ENCODE results near the gene UTP15. TPM values are rescaled to one million over a fixed set of nuclear protein-coding genes. Genes with fewer than 3 reads are reported as not detected.

Gene UTP15
- total RNA-seq, 1 donor from 2014 or later: 23.8 TPM

GRCh38 chr5:73596705-73597328, 31.3 kb downstream of the UTP15 start:
- no peak for DNase-seq (ENCODE audit: low read depth)
- H3K4me3 ChIP-seq (ENCODE audit: low read depth, low read length): no peak overlapping the region
- no peaks in the 10 kb centered on the region for H3K36me3 ChIP-seq (ENCODE audit: control insufficient read depth, insufficient read depth, low read length)
- TF ChIP-seq CTCF (IDR thresholded peaks at IDR 0.05; ENCODE audit: insufficient read depth, low read length, poor library complexity, severe bottlenecking): peak; percentile 56
- no peaks in the 10 kb centered on the region for H3K27me3 ChIP-seq (ENCODE audit: control insufficient read depth, insufficient read depth, low read length)

GRCh38 chr5:73599380-73599779, 33.8 kb downstream of the UTP15 start:
- Histone ChIP-seq H3K4me3 (ENCODE audit: low read depth, low read length) (no peak overlapping the region), H3K36me3 (ENCODE audit: control insufficient read depth, insufficient read depth, low read length) (no peaks in the 10 kb centered on the region), H3K27me3 (ENCODE audit: control insufficient read depth, insufficient read depth, low read length) (no peaks in the 10 kb centered on the region)
- DNase-seq (ENCODE audit: low read depth): no peak
- TF ChIP-seq CTCF (IDR thresholded peaks at IDR 0.05; ENCODE audit: insufficient read depth, low read length, poor library complexity, severe bottlenecking): no peak

GRCh38 chr5:73603998-73604397, 38.5 kb downstream of the UTP15 start:
- no peaks in the 10 kb centered on the region for H3K36me3 ChIP-seq (ENCODE audit: control insufficient read depth, insufficient read depth, low read length)
- TF ChIP-seq CTCF (IDR thresholded peaks at IDR 0.05; ENCODE audit: insufficient read depth, low read length, poor library complexity, severe bottlenecking): no peak
- H3K27me3 ChIP-seq (ENCODE audit: control insufficient read depth, insufficient read depth, low read length): no peaks in the 10 kb centered on the region
- H3K4me3 ChIP-seq (ENCODE audit: low read depth, low read length): no peak overlapping the region
- DNase-seq (ENCODE audit: low read depth): no peak

- TF ChIP-seq CTCF (IDR thresholded peaks at IDR 0.05; ENCODE audit: insufficient read depth, low read length, poor library complexity, severe bottlenecking): no peak
- DNase-seq (ENCODE audit: low read depth): no peak
- H3K27me3 ChIP-seq (ENCODE audit: control insufficient read depth, insufficient read depth, low read length): no peaks in the 10 kb centered on the region
- H3K36me3 ChIP-seq (ENCODE audit: control insufficient read depth, insufficient read depth, low read length): no peaks in the 10 kb centered on the region
- no peak overlapping the region for H3K4me3 ChIP-seq (ENCODE audit: low read depth, low read length)
Measured at GRCh38 chr5:73605223-73606087, 39.9 kb downstream of the UTP15 start.

GRCh38 chr5:73606206-73606753, 40.7 kb downstream of the UTP15 start:
- no peak for DNase-seq (ENCODE audit: low read depth)
- no peaks in the 10 kb centered on the region for H3K36me3 ChIP-seq (ENCODE audit: control insufficient read depth, insufficient read depth, low read length)
- no peaks in the 10 kb centered on the region for H3K27me3 ChIP-seq (ENCODE audit: control insufficient read depth, insufficient read depth, low read length)
- H3K4me3 ChIP-seq (ENCODE audit: low read depth, low read length): no peak overlapping the region
- TF ChIP-seq CTCF (IDR thresholded peaks at IDR 0.05; ENCODE audit: insufficient read depth, low read length, poor library complexity, severe bottlenecking): no peak
